ENCODE results near the gene UNC5B. TPM values are rescaled to one million over a fixed set of nuclear protein-coding genes. Genes with fewer than 3 reads are reported as not detected.

The UNC5B gene
- total RNA-seq, 1 donor from 2014 or later, result not detected

GRCh38 chr10:71337219-71337701, 124.9 kb downstream of the UNC5B start:
- intact Hi-C loops (cut with micrococcal nuclease), result no loop called here

GRCh38 chr10:71338728-71339495, 126.5 kb downstream of the UNC5B start:
- intact Hi-C loops (cut with micrococcal nuclease), result no loop called here

GRCh38 chr10:71339796-71340589, 127.6 kb downstream of the UNC5B start:
- intact Hi-C loops (cut with micrococcal nuclease), result no loop called here

GRCh38 chr10:71342573-71343391, 130.4 kb downstream of the UNC5B start:
- intact Hi-C loops (cut with micrococcal nuclease), result no loop called here

- intact Hi-C loops (cut with micrococcal nuclease), result no loop called here
Observed at GRCh38 chr10:71343392-71343773, 131.0 kb downstream of the UNC5B start.

- intact Hi-C loops (cut with micrococcal nuclease), result no loop called here
Observed at GRCh38 chr10:71344154-71344925, 132.0 kb downstream of the UNC5B start.

- intact Hi-C loops (cut with micrococcal nuclease), result no loop called here
Observed at GRCh38 chr10:71344993-71345480, 132.7 kb downstream of the UNC5B start.

GRCh38 chr10:71345694-71346093, 133.3 kb downstream of the UNC5B start:
- intact Hi-C loops (cut with micrococcal nuclease), result no loop called here

- intact Hi-C loops (cut with micrococcal nuclease), result no loop called here
Observed at GRCh38 chr10:71346731-71347130, 134.4 kb downstream of the UNC5B start.

GRCh38 chr10:71347587-71348395, 135.4 kb downstream of the UNC5B start:
- intact Hi-C loops (cut with micrococcal nuclease), result no loop called here

- intact Hi-C loops (cut with micrococcal nuclease), result no loop called here
Observed at GRCh38 chr10:71348850-71349249, 136.5 kb downstream of the UNC5B start.

GRCh38 chr10:71349406-71349805, 137.0 kb downstream of the UNC5B start:
- intact Hi-C loops (cut with micrococcal nuclease), result no loop called here

- intact Hi-C loops (cut with micrococcal nuclease), result no loop called here
Observed at GRCh38 chr10:71351087-71351486, 138.7 kb downstream of the UNC5B start.

- intact Hi-C loops (cut with micrococcal nuclease), result no loop called here
Observed at GRCh38 chr10:71351628-71352319, 139.4 kb downstream of the UNC5B start.

Other genes starting within 250 kb of the UNC5B start
- 4.3 and 4.5 TPM in 2 replicates for gene SLC29A3, start 106.7 kb downstream of the UNC5B start, total RNA-seq
- gene CDH23, start 184.3 kb downstream of the UNC5B start, total RNA-seq, result 4.2 and 4.8 TPM in 2 replicates